AG04449 (cell line): Measurements from ENCODE around the gene FILIP1L.

Experiments
- CTCF ChIA-PET: fragments of 350-600 bp; formaldehyde crosslinking; extraction: SDS; loops from one replicate; lab custom pipeline; 2021; ENCODE audit warnings: antibody characterized with exemption; lab: Yijun Ruan, JAX
- POLR2A ChIA-PET: fragments of 400-600, 350-600 bp; formaldehyde crosslinking; extraction: SDS; loops from one replicate; lab custom pipeline; 2020; ENCODE audit warnings: antibody characterized with exemption, inconsistent platforms; lab: Yijun Ruan, JAX
- DNase-seq: peaks from one replicate; pipeline ENCODE4 v3.0.0-alpha.2; 2010; ENCODE audit warnings: low read depth, low spot score
- H3K4me3 ChIP-seq: 2 replicates; pipeline ENCODE4 v1.5.1; 2011; ENCODE audit warnings: low read depth, mild to moderate bottlenecking, control low read depth, low read length
- TF ChIP-seq, protein P1 (sequence below): IDR thresholded peaks from one replicate; pipeline ENCODE4 v1.5.1; 2011; ENCODE audit warnings: mild to moderate bottlenecking, moderate library complexity, low read length, control low read depth, inconsistent platforms; ENCODE audit not compliant: insufficient read depth; ENCODE audit errors: missing control alignments

The FILIP1L gene

DNA sequence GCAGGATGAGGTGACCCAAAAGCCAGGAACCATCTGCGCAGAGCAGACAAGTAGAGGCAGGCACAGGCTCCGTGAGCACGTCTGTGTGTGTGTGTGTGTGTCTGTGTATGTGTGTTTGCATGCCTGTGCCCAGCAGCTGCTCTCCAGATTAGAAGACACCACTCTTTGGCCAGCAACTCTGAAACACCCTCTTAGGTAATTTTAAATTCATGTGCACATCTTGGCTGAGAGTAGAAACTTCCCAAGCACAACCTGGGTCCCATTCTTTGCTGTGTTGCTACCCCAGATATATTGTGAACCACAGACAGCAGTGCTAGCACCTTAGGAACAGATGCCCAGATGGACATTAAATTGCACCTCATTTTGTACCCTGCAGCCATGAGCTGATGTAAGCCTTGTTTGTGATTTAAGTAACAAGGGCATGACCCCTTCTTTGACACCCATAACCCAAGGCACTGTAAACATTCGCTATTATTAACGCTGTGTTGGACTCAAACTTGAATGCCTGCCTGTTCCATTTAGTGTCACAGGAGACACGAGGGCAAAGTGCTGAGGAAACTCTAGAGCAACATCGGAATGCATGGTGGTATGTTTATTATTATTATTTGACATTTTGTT, at the start of gene FILIP1L:
FILIP1L (minus strand) TSS at position 89 of the 618 bp plus-strand sequence.
- POLR2A ChIA-PET: no interaction called here
- CTCF ChIA-PET: no interaction called here
- TF ChIP-seq, protein P1, sequence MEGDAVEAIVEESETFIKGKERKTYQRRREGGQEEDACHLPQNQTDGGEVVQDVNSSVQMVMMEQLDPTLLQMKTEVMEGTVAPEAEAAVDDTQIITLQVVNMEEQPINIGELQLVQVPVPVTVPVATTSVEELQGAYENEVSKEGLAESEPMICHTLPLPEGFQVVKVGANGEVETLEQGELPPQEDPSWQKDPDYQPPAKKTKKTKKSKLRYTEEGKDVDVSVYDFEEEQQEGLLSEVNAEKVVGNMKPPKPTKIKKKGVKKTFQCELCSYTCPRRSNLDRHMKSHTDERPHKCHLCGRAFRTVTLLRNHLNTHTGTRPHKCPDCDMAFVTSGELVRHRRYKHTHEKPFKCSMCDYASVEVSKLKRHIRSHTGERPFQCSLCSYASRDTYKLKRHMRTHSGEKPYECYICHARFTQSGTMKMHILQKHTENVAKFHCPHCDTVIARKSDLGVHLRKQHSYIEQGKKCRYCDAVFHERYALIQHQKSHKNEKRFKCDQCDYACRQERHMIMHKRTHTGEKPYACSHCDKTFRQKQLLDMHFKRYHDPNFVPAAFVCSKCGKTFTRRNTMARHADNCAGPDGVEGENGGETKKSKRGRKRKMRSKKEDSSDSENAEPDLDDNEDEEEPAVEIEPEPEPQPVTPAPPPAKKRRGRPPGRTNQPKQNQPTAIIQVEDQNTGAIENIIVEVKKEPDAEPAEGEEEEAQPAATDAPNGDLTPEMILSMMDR: no peak

DNA sequence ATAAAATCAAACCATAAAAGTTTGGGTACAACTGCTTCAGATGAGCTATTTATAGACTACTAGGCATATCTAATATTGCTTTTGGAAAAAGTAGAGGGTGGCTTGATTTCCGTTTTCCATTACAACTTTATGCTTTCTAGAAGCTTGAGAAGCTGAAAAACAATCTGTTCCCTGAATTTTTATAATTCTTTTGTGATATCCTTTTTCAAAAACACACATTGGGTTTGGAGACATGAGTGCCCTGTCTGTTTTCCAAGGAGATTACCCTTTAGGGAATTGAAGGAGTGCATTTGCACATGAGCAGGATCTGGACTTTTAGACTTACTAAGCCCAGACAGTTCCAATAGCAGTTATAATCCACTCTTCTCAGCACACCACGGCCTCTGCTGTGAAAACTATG, 49.5 kb upstream of the FILIP1L start:
- DNase-seq: no peak
- no peak overlapping the region for H3K4me3 ChIP-seq
- ChIA-PET CTCF (interaction anchor here (1.0 kb wide), 1 partner anchor 80 kb away, joined by 3 read pairs; no protein-coding TSS in a partner anchor), POLR2A (no interaction called here)
- TF ChIP-seq, protein P1: no peak

More for the DNA sequence above, at the start of gene FILIP1L:
- no peak within 1 kb of the TSS for H3K4me3 ChIP-seq
- DNase-seq: no peak

GRCh38 chr3:100160521-100160920, 46.2 kb upstream of the FILIP1L start:
- POLR2A ChIA-PET: interaction anchor here (1.4 kb wide), 1 partner anchor 100 kb away, joined by 3 read pairs; the partner anchor contains the start of gene TBC1D23
- no peak overlapping the region for H3K4me3 ChIP-seq
- TF ChIP-seq, protein P1: no peak
- no peak for DNase-seq
- CTCF ChIA-PET: interaction anchor here (0.8 to 1.6 kb wide), 3 partner anchors 25 to 94 kb away, joined by 3 to 6 read pairs (median 4); no protein-coding TSS in a partner anchor

GRCh38 chr3:100159331-100160153, 45.2 kb upstream of the FILIP1L start:
- TF ChIP-seq, protein P1: no peak
- peak; percentile 46 for DNase-seq
- no peak overlapping the region for H3K4me3 ChIP-seq
- ChIA-PET POLR2A (interaction anchor here (1.4 kb wide), 1 partner anchor 101 kb away, joined by 3 read pairs; the partner anchor contains the start of gene TBC1D23), CTCF (interaction anchor here (1.0 to 1.5 kb wide), 4 partner anchors 11 to 317 kb away, joined by 3 read pairs; no protein-coding TSS in a partner anchor)

DNA sequence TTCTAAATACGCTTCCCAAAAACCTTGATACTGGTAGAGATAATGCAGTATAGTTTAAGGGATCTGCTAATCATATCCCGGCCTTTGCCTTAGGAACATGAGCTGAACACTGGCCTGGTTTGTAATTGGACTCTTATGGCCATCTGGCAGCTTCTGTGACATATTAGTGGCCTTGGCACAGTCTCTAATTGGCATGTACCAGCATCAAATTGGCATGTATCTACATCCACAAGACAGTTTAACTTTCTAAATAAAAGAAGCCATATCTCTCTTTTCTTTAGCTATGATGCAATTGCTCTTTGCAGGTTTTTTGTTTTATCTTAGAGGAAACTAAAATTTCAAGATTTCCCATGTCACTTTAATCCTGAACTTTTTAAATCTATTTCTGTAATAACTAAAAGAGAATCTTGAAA, 44.6 kb upstream of the FILIP1L start:
- H3K4me3 ChIP-seq: no peak overlapping the region
- POLR2A ChIA-PET: no interaction called here
- TF ChIP-seq, protein P1: no peak
- no peak for DNase-seq
- CTCF ChIA-PET: interaction anchor here (1.0 to 1.5 kb wide), 6 partner anchors 10 to 316 kb away, joined by 3 read pairs; no protein-coding TSS in a partner anchor

DNA sequence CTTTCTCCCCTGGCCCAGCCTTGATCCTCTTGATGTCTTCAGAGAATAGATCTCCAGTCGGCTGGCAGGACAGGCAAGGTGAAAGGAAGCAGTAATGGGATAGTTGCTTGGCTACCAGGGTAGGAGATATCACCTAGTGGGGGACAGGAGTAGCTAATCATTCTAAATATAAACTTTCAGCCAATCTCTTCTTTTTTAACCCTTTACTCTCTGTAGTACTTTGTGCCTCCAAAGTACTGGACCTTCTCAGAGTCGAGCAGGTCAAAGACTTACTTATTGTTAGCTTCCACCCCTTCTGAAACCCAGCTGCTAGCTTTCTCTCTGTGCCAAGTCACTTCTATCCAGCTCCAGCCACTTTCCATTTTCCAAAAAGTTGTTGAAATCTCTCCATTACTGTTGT, 43.4 kb upstream of the FILIP1L start:
- TF ChIP-seq, protein P1: no peak
- CTCF ChIA-PET: no interaction called here
- DNase-seq: no peak
- no peak overlapping the region for H3K4me3 ChIP-seq
- POLR2A ChIA-PET: no interaction called here
